NOMO-1 treated with dmso at 0.1 percent for 144 hours (cell line): ENCODE measurements around the gene KCTD19.

Experiments used
- DNase-seq: peaks from one replicate; lab custom pipeline; 2025; ENCODE audit not compliant: unreplicated experiment; lab: John Stamatoyannopoulos, UW

KCTD19 gene

DNA sequence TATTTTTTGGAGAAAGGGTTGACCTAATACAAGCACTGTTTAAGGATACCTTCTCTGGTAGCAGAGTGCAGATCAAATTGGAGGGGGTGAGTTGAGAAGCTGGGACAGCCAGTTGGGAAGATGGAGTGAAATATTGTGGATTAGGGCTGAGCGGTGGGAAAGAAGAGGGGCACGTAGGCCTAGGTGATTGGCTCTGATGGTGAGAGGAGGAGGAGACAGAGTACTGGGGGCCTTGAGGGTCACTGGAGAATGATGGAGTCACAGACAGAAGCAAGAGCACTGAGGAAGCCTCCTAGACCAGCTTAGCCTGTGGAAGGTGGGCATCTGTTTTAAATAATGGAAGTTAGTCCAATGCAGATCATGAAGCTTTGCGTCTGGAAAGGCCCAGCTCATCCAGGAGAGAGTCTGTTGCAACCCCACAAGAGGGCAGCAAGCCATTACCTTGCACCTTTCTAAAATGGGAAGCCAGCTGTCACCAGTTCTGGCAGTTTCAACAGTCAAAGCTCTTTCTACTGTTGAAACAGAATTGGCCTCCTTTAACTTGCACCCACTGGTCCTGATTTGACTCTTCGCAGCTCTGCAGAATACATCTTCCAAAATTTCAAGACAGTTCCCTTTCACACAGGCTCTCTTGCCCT lies 66.0 kb downstream of the KCTD19 start:
- DNase-seq: peak; percentile 55

DNA sequence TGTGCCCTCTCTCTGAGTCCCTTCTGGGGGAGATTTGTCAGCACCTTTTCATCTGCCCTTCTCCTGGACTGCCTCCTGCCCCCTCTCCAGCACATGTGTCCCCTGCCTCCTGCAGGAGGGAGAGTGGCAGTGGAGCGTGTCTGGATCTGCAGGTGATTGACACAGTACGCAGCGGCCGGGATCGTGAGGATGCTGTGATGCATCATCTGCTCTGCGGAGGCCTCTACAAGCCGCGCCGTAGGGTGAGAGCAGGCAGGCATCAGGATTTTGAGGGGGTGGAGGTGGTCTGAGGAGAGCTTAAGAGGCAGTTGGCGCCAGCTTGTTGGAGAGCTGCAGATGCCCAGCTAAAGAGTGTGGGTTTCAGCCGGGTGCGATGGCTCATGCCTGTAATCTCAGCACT lies 66.8 kb downstream of the KCTD19 start:
- DNase-seq: no peak

DNA sequence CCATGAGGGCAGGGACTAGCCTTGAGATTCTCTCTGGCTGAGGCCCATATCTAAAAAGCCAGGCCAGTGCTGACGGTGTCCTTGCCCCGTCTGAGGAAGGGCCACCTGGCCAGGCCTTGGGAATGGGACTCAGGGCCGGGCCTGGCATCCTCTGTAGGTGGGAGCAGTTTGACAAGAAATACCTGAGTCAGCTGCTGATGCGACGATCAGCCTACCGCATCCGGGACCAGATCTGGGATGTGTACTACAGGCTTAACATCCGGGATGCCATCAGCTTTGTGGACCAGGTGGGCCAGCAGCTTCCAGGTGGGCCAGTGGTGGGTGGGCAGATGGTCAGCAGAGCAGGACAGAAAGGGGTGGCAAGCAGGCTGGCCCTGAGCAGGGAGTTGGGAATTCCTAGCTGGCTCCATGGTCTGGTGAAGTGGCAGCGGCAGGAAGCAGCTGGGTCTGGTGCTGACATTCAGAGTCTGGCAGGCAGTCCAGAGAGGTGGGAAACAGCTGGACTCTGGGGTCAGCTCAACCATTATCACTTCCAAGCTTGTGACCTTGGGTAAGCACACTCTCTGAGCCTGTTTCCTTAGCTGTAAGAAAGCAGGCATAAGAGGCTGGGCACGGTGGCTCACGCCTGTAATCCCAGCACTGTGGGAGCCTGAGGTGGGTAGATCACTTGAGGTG lies 68.2 kb downstream of the KCTD19 start:
- DNase-seq: no peak

DNA sequence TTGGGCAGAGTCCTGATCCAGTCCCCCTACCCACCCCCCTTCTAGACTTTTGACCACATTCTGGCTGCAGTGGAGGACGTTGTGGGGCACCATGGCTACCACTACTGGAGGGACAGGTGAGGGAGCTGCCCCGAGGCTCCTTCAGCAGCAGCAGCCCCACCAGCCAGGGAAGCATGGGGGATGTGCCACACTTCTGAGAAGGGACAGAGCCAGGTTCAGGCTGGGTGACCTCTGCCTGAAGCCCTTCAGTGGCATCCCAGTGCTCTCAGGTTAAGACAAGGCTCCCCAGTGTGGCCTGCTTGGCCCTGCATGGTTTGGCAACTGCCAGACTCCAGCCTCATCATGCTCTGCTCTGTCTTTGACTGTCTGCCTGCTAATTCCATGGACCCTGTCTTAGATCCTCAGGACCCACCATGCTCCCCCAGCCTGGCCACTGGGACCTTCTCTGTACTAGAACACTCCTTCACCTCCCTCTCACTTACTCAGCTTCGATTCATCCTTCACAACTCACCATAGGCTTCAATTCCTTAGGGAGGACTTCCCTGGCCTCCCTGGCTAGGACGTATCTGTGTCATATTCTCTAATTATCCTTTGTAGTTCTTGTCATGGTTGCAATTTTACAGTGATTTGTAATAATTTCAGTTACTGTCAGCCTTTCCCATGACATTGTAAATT lies 68.9 kb downstream of the KCTD19 start:
- no peak for DNase-seq

DNA sequence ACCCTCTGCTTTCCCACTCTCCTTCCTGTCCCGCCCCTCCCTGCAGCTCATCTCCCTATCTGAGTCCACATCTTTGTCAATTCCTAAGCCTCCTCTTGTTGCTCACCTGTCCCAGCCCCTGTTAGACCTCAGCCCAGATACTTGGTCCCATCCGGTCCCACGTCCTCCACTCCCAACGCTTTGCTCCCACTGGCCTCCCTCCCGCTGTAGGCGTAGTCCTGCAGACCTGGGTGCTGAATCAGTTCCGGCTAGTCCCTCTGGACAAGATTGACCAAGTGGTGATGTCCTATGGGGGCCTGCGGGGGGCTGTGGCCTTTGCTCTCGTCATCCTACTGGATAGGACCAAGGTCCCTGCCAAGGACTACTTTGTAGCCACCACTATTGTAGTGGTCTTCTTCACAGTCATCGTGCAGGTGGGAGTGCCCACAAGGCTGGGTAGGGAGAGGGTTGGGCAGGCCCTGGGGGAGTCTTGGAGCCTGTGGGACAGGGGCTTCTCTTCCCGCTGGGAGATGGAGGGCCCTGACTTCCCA lies 69.8 kb downstream of the KCTD19 start:
- DNase-seq: no peak

DNA sequence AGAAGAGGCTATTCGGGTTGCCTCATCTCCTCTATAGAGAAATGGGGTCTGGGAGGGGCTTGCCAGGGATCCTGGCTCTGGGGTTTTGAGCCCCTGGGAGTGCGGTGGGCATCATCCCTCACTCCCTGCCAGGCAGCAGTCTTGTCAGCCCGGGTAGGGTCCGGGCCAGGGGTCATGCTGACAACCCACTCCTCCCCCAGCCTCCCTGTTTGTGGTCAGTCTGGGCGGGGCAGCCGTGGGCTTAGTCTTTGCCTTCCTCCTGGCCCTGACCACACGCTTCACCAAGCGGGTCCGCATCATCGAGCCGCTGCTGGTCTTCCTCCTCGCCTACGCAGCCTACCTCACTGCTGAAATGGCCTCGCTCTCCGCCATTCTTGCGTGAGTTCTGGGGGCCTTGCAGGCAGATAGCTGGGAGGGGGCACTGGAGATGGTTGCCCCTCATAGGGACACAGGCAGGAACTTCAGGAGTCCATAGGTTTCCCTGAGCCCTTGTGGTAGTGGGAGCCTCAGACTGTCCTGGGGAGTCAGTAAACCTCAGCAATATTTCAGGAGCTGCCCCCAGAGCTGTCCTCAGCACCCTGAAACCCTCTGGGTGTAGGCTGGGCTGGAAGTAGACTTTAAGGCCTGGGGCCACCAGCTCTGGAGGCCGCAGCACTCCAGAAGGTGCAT lies 70.9 kb downstream of the KCTD19 start:
- DNase-seq: no peak

DNA sequence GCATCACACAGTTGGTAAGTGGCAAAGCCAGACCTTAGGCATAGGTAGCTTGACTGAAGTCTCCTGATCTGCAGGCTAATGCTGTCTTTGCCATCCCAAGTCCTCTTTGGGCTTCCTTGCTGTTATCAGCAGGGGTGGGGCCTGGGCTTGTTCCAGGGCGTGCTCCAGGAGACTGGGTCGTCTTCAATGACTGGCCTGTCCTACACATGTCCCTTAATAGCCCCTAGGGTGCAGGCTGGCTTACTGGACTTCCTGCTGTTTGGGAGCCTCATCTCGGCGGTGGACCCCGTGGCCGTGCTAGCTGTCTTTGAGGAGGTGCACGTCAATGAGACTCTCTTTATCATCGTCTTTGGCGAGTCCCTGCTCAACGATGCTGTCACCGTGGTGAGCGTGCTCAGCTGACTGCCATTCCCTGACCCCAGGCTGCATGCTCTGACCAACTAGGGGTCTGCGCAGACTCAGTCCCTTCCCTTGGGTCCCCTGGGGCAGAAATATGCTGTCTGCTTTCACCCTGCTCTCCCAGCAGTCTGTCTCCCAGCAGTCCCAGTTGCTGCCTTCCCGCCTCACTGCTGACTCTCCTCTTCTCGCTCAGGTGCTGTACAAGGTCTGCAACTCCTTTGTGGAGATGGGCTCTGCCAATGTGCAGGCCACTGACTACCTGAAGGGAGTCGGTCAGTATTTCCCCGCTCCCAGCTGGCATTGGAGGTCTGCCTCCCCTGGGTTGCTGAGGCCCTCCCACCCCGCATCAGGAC lies 71.6 kb downstream of the KCTD19 start:
- DNase-seq: no peak

DNA sequence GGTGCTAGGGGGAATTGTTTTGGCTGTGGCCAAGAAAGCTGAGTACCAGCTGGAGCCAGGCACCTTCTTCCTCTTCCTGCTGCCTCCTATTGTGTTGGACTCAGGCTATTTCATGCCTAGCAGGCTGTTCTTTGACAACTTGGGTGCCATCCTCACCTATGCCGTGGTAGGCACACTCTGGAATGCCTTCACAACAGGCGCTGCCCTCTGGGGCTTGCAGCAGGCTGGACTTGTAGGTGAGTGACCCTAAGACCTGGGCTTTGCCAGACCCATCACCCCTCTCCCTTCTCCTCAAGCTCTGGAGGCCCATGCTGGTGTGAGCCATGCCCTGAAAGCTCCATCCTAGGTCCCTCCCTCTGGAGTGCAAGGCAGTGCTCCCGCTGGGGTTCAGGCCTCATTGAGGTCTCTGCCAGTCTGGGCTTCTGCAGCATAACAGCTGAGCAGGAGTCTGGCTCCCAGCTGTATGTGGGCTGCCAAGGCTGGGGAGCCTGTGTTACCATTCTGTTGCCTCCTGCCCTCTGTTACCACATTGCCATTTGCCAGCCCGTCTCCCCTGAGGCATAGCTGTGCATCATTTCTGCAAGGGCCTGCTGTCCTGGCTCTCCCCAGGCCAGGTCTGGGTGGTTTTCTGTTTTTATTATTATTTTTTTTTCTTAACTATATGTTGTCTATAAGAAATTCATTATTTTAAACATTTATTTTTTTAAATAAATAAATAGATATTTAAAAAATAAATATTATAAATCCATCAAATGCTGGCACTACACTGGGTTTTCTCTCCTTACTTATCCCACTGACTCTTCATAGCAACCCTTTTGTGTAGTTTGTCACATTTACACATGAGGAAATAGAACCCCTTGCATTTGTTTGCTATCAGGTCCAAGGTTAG lies 73.7 kb downstream of the KCTD19 start:
- DNase-seq: no peak

DNA sequence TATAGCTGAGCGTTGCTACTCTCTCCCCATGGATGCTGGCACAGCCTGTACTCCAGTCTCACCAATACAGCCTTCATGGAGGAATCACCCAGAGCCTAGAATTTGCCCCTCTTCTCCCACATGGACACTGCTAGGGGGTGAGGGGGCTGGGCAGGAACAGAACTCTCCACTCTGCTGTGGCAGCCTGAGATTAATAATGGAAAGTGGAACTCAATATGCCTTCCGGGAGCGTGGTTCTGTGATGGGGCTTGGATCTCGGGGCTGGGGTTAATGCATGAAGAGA lies 76.6 kb downstream of the KCTD19 start:
- DNase-seq: no peak

DNA sequence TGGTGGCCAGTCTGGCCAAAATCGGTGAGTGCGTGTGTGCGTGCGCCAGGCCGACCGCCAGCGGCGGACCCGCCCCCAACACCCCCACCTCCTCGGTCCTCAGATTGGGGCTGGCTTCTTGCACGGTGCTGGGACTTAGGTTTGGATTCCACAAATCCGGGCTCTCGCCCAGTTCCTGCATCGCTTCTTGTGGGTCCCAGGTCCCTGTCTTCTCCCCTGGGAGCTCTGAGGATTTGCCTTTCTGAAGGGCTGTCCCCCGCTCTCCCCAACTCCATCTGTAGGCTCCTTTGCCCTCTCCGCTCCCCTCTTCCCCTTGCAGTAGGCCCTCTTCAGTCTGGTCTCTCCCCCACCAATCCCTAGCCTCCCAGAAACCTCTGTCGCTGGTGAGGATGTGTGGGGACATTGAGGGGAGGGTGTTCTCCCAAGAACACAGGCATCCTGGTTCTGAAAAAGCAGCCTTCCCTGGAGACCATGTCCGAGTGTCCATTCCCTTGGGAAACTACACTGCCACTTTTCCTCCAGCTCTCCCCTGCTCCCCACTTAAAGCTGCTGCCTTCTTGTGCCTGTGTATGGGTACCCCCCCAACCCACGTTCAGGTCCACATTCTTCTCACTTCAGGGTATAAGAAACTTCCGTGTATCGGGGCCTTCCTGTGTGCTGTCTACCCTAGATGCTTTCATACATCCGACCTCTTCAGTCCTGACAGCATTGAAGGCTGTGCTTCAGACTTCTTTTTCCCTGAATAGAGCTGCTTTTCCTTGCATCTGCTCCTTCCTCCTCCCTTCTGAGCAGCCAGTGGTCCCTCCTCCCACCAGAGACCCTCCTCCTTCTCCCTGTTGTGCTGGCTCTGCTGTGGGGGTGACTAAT lies 77.1 kb downstream of the KCTD19 start:
- no peak for DNase-seq

DNA sequence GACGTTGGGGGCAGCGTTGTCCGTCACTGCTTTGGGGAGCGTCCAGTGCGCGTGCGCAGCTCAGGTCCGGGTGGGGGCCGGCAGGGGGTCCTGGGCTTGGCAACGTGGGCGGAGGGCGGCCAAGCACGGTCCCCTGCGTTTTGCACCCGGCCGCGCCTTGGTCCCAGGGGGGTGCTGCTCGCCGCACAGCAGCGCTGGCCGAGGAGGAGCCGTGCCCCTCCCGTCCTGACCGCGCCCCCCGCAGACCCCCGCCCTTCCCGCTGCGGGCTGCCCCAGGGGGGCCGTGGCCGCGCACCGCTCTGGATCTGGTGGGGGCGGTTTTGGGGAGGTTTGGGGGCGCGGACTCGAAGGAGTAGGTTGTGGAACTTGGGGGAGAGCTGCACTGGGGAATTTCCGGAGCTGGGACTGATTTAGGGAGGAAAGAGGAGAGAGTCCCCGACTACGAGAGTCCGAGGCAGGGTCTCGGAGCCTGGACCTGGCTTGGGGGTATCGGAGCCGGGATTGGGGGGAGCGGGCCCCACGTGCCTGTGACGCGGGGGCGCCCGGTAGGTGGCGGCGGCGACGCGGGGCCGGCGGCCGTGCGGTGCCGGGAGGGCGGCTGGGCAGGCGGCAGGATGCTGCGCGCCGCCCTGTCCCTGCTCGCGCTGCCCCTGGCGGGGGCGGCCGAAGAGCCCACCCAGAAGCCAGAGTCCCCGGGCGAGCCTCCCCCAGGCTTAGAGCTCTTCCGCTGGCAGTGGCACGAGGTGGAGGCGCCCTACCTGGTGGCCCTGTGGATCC lies 78.0 kb downstream of the KCTD19 start, which contains the start of gene SLC9A5:
Gene SLC9A5, plus strand, starts transcription at position 579 of the 777 bp plus-strand sequence. Its CDS starts 36 bp downstream, at position 615.
- DNase-seq: peak; percentile 3

DNA sequence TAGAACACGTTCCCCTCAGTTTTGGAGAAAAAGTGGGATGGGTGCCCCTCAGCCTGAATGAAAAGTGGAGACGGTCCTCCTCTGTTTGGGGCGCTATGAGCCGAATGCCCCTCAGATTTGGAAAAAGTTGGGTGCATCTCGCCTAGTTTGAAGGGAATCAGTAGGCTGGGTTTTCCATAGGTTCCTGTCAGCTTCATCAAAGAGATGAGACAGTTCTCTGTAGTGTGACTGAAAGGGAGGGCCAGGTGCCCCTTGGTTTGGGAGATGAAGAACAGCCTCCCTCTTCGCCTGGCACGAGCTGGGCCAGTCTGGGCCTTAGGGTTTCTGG lies 78.5 kb downstream of the KCTD19 start:
- DNase-seq: no peak

DNA sequence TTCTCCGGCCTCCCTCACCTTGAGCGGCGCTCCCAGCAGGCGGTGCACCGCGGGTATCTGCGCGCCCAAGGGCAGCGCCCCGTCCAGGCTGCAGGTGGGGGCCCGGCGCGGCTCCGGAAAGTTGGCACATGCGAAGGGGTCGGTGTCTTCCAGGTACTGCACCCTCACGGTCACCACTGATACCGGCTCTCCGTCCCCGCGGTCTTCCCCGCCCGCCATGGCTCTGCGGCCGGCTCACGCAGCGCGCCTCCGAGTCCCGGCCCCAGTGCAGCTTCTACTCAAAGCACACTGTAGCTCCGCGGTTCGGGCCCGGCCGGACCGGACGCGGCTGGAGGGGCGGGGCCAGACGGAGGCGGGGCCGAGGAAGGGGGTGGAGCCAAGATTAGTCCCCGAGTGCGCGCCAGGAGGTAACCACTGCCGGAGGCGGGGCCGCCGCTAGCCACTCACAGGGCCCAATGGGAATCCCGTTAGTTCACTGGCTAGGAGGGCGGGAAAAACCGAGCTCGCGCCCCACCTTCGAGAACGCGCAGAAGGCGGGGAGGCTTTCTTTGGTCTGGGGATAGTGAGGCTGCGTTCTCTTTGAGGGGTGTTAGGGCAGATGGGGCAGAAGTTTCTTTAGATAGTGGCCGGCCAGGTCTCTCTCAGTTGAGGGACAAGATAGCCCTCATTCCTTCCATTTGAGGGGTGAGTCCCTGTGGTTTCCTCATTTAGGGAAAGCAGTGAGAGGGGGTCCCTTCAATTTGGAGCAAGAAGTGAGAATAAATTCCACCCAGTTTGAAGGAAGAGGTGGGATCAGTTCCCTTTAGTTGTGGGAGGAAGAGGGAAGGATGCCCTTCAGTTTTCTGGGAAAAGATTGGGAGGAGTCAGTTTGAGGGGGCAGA lies 79.1 kb downstream of the KCTD19 start, which contains the start of gene FHOD1:
Gene FHOD1, minus strand, starts transcription at position 290 of the 881 bp plus-strand sequence. Its CDS starts 71 bp downstream, at position 219.
- DNase-seq: peak; percentile 93

DNA sequence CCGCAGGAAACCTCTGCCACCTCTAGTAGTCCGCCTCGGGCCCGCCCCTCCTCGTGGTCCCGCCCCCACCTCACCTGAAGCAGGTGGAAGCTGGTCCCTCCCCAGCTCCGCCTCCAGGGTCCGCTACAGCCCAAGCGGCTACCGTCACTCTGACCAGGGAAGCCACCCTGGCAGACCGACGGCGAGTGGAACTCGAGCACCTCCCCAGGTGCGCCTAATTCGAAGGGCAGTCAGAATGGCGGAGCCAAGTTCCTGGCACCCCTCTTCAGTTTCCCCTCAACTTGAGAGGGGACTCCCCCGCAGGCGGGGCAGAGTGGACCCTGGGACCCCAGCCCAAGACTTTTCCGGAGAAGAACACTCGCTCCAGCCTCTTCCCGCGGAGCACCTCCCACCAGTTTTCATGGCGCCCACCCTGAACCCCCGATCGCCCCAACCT lies 79.8 kb downstream of the KCTD19 start:
- no peak for DNase-seq

DNA sequence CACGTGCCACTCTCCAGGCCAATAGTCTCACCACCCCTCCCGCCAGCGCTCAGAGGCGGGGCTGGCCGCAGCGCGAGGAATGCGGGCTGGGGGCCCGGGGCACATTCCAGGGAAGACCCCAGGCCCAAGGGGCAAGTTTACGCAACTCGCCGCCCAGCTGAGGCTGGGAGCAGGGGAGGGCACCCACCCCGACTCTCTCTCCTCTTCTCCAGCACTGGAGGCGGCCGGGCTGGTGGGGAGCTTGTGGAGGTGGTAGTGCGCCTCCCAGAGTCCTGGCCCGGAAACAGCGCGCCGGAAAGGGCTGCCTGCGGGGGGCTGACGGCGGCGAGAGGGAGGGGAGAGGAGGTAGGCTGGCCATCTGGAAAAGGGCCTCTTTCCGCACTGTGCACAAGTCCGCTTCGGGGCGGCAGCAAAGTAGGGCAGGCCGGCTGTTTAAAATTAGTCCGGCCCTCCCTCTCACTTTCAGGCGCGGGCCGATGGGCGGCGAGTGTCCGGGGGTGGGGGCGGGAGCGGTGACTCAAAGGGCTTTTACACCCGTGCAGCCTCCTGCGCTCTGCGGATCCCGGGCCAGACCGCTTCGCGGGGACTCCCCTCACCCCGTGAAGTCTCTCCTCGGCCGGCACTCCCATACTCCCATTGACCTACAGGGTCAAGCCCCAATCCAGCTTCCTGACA lies 80.3 kb downstream of the KCTD19 start:
- peak; percentile 33 for DNase-seq

DNA sequence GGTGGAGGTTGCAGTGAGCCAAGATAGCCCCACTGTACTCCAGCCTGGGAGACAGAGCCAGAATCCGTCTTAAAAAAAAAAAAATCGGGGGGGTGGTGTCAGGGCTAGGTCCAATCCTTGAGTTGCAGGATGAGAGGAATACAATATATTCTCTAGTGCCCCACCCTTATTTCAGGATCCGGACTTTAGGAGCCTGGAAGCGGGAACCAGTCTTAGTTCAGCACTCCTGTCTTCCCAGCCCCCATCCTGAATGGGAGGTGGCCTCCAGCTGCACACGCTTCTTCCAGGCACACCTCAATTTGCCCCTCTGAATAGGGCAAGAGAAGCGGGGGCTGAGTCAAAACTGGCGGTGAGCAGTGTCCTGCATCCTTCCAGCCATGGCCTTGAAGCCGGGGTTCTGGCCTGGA lies 80.9 kb downstream of the KCTD19 start:
- no peak for DNase-seq

DNA sequence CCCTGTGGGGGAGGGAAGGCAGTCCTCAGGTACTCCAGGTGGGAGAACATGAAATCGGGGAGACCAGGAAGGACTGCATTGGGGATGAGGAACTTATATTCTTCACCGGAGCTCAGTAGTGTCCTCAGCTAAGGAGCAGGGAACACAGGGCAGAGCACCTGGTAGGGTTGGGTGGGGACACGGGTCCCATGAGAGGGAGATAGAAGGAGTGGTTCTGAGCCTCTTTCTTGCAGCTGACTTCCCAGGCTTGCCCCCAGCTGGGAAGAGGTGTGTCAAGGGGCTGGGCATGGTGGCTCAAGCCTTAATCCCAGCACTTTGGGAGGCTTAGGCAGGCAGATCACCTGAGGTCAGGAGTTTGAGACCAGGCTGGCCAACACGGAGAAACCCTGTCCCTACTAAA lies 81.4 kb downstream of the KCTD19 start:
- no peak for DNase-seq
